Measurements from ENCODE around the gene FAM81A.
"Not testable (repeated sequence)": the region's sequence is repeated elsewhere in the genome, so short reads cannot be mapped to it uniquely, and the experiment has no call there.

FAM81A gene

DNA sequence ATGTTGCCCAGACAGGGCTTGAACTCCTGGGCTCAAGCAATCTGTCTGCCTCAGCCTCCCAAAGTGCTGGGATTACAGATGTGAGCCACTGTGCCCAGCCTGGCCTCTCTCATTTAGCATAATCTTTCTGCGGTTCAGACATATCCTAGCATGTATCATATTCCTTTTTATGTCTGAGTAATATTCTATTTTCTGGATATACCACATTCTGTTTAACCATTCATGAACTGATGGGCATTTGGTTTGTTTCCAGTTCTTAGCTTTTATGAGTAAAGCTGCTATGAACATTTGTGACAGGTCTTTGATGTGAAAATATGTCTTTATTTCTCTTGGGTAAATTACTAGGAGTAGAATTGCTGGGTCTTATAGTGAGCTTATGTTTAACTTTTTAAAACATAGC lies 23.5 kb downstream of the FAM81A start:
- H3K27ac ChIP-seq (ENCODE audit: low read length), result no peak overlapping the region
- H3K79me2 ChIP-seq (ENCODE audit: insufficient read depth, low read length), result no peaks in the 10 kb centered on the region
- H4K20me1 ChIP-seq (ENCODE audit: insufficient read depth, low read length), result no peaks in the 10 kb centered on the region
- ATAC-seq (ENCODE audit: insufficient read depth, low read depth) (no peak), DNase-seq (no peak)
- H3K36me3 ChIP-seq (ENCODE audit: insufficient read depth, low read length), result no peaks in the 10 kb centered on the region
- H3K27me3 ChIP-seq (ENCODE audit: insufficient read depth, low read length, poor library complexity), result no peaks in the 10 kb centered on the region
- TF ChIP-seq, protein P1, sequence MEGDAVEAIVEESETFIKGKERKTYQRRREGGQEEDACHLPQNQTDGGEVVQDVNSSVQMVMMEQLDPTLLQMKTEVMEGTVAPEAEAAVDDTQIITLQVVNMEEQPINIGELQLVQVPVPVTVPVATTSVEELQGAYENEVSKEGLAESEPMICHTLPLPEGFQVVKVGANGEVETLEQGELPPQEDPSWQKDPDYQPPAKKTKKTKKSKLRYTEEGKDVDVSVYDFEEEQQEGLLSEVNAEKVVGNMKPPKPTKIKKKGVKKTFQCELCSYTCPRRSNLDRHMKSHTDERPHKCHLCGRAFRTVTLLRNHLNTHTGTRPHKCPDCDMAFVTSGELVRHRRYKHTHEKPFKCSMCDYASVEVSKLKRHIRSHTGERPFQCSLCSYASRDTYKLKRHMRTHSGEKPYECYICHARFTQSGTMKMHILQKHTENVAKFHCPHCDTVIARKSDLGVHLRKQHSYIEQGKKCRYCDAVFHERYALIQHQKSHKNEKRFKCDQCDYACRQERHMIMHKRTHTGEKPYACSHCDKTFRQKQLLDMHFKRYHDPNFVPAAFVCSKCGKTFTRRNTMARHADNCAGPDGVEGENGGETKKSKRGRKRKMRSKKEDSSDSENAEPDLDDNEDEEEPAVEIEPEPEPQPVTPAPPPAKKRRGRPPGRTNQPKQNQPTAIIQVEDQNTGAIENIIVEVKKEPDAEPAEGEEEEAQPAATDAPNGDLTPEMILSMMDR (IDR thresholded peaks at IDR 0.05; ENCODE audit: borderline replicate concordance, extremely low read depth, low read length, poor library complexity, severe bottlenecking), result no peak
- no peak for TF ChIP-seq EZH2 (IDR thresholded peaks at IDR 0.05; ENCODE audit: borderline replicate concordance, low read depth, low read length, severe bottlenecking)
- H2AFZ ChIP-seq (ENCODE audit: low read depth, low read length), result no peak overlapping the region
- H3K4me2 ChIP-seq (ENCODE audit: insufficient read depth, low read length), result no peak overlapping the region
- H3K4me3 ChIP-seq (ENCODE audit: low read depth in 1 of 2, low read length in 2 of 2), result no peak overlapping the region
- H3K9me3 ChIP-seq (ENCODE audit: insufficient read depth, low read length, severe bottlenecking), result peaks cover 4% of the 10 kb centered on the region
- no peaks in the 10 kb centered on the region for H3K4me1 ChIP-seq (ENCODE audit: insufficient read depth, low read length)
- H3K9ac ChIP-seq (ENCODE audit: low read depth, low read length), result no peak overlapping the region

DNA sequence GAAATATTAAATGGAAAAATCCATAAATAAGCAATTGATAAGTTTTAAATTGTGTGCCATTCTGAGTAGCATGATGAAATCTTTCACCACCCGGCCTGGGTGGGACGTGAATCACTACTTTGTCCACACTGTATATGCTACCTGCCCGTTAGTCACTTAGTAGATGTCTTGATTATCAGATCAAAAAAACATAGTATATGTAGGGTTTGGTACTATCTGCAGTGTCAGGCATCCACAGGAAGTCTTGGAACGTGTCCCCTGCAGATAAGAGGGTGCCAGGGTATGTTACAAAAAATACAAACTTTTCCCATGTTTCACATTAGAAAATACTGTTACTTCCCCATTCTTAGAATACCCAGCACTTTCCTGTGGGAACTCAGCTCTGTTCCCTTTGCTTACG lies 35.2 kb downstream of the FAM81A start:
- no peak overlapping the region for H3K9ac ChIP-seq (ENCODE audit: low read depth, low read length)
- no peaks in the 10 kb centered on the region for H4K20me1 ChIP-seq (ENCODE audit: insufficient read depth, low read length)
- ATAC-seq (ENCODE audit: insufficient read depth, low read depth), result no peak
- no peaks in the 10 kb centered on the region for H3K36me3 ChIP-seq (ENCODE audit: insufficient read depth, low read length)
- no peaks in the 10 kb centered on the region for H3K4me1 ChIP-seq (ENCODE audit: insufficient read depth, low read length)
- H2AFZ ChIP-seq (ENCODE audit: low read depth, low read length), result no peak overlapping the region
- no peak for DNase-seq
- H3K79me2 ChIP-seq (ENCODE audit: insufficient read depth, low read length), result no peaks in the 10 kb centered on the region
- H3K27ac ChIP-seq (ENCODE audit: low read length), result no peak overlapping the region
- no peaks in the 10 kb centered on the region for H3K27me3 ChIP-seq (ENCODE audit: insufficient read depth, low read length, poor library complexity)
- H3K4me2 ChIP-seq (ENCODE audit: insufficient read depth, low read length), result no peak overlapping the region
- TF ChIP-seq, protein P1 (IDR thresholded peaks at IDR 0.05; ENCODE audit: borderline replicate concordance, extremely low read depth, low read length, poor library complexity, severe bottlenecking), result no peak
- no peak overlapping the region for H3K4me3 ChIP-seq (ENCODE audit: low read depth in 1 of 2, low read length in 2 of 2)
- H3K9me3 ChIP-seq (ENCODE audit: insufficient read depth, low read length, severe bottlenecking), result no peaks in the 10 kb centered on the region

DNA sequence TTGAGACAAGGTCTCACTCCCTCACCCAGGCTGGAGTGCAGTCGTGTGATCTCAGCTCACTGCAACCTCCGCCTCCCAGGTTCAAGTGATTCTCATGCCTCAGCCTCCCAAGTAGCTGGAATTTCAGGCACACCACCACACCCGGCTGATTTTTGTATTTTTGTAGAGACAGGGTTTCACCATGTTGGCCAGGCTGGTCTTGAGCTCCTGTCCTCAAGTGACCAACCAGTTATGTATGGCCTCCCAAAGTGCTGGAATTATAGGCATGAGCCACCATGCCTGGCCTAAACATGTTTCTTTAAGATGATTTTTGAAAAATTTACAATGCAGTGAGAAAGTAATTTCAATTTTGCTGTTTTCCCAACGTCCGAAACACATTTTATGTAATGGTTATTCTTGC lies 37.2 kb downstream of the FAM81A start:
- H3K4me2 ChIP-seq (ENCODE audit: insufficient read depth, low read length); ATAC-seq (ENCODE audit: insufficient read depth, low read depth); DNase-seq; H3K36me3 ChIP-seq (ENCODE audit: insufficient read depth, low read length); H4K20me1 ChIP-seq (ENCODE audit: insufficient read depth, low read length); H3K27me3 ChIP-seq (ENCODE audit: insufficient read depth, low read length, poor library complexity); H3K79me2 ChIP-seq (ENCODE audit: insufficient read depth, low read length); H2AFZ ChIP-seq (ENCODE audit: low read depth, low read length); H3K9me3 ChIP-seq (ENCODE audit: insufficient read depth, low read length, severe bottlenecking); H3K27ac ChIP-seq (ENCODE audit: low read length); H3K4me1 ChIP-seq (ENCODE audit: insufficient read depth, low read length); H3K9ac ChIP-seq (ENCODE audit: low read depth, low read length); H3K4me3 ChIP-seq (ENCODE audit: low read depth in 1 of 2, low read length in 2 of 2): not testable (repeated sequence)

- Histone ChIP-seq H3K4me3 (ENCODE audit: low read depth in 1 of 2, low read length in 2 of 2) (no peak overlapping the region), H3K9ac (ENCODE audit: low read depth, low read length) (no peak overlapping the region), H3K9me3 (ENCODE audit: insufficient read depth, low read length, severe bottlenecking) (no peaks in the 10 kb centered on the region), H2AFZ (ENCODE audit: low read depth, low read length) (no peak overlapping the region), H3K27ac (ENCODE audit: low read length) (no peak overlapping the region), H3K4me2 (ENCODE audit: insufficient read depth, low read length) (no peak overlapping the region), H3K36me3 (ENCODE audit: insufficient read depth, low read length) (no peaks in the 10 kb centered on the region), H3K4me1 (ENCODE audit: insufficient read depth, low read length) (no peaks in the 10 kb centered on the region), H3K27me3 (ENCODE audit: insufficient read depth, low read length, poor library complexity) (no peaks in the 10 kb centered on the region), H4K20me1 (ENCODE audit: insufficient read depth, low read length) (no peaks in the 10 kb centered on the region), H3K79me2 (ENCODE audit: insufficient read depth, low read length) (no peaks in the 10 kb centered on the region)
- TF ChIP-seq EZH2 (IDR thresholded peaks at IDR 0.05; ENCODE audit: borderline replicate concordance, low read depth, low read length, severe bottlenecking), result no peak
- TF ChIP-seq, protein P1 (IDR thresholded peaks at IDR 0.05; ENCODE audit: borderline replicate concordance, extremely low read depth, low read length, poor library complexity, severe bottlenecking), result no peak
- DNase-seq, result no peak
- no peak for ATAC-seq (ENCODE audit: insufficient read depth, low read depth)
These were observed 46.4 kb downstream of the FAM81A start for GRCh38 chr15:59484399-59484798.
